ENCODE results near the gene HS3ST4. TPM values are rescaled to one million over a fixed set of nuclear protein-coding genes. Genes with fewer than 3 reads are reported as not detected.

The HS3ST4 gene
- total and polyA plus RNA-seq, 2 donors (not counting 1 experiment from before 2014, with no cell fraction given): not detected

DNA sequence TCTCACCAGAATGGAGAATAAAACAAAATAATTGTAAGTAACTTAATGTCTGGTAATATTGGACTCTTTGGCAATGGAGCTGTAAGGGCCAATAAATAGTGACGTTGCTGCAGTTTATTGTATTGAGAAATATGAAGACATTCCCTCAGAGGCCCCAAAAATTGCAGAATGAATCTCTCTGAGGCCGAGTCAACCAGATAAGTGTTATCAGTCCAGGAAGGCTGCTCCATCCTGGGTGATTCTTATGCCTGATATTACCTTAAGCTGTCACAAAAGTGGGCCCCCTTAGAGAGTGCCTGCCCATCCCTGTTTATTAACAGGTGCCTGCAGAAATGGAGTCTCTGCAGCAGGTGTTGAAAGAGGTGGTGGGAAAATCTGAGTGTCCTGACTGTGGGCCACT, 219.2 kb downstream of the HS3ST4 start:
- ATAC-seq (ENCODE audit: low read depth) (no peak), DNase-seq (no peak)
- 43% methylated on average over 2 of the region's 2 CpGs for WGBS (ENCODE audit: insufficient coverage)
- H3K79me2 ChIP-seq (ENCODE audit: control insufficient read depth, insufficient read depth, low read length): no peaks in the 10 kb centered on the region
- ChIA-PET POLR2A (no interaction called here), CTCF (no interaction called here)
- no peak overlapping the region for H3K9ac ChIP-seq (ENCODE audit: low read length)
- H3K4me1 Mint-ChIP-seq: no peaks in the 10 kb centered on the region
- no peak for TF ChIP-seq EZH2 (IDR thresholded peaks at IDR 0.05; ENCODE audit: borderline replicate concordance, insufficient read depth, low read depth, low read length, poor library complexity, severe bottlenecking)
- TF ChIP-seq, protein P1, sequence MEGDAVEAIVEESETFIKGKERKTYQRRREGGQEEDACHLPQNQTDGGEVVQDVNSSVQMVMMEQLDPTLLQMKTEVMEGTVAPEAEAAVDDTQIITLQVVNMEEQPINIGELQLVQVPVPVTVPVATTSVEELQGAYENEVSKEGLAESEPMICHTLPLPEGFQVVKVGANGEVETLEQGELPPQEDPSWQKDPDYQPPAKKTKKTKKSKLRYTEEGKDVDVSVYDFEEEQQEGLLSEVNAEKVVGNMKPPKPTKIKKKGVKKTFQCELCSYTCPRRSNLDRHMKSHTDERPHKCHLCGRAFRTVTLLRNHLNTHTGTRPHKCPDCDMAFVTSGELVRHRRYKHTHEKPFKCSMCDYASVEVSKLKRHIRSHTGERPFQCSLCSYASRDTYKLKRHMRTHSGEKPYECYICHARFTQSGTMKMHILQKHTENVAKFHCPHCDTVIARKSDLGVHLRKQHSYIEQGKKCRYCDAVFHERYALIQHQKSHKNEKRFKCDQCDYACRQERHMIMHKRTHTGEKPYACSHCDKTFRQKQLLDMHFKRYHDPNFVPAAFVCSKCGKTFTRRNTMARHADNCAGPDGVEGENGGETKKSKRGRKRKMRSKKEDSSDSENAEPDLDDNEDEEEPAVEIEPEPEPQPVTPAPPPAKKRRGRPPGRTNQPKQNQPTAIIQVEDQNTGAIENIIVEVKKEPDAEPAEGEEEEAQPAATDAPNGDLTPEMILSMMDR (IDR thresholded peaks at IDR 0.05): no peak
- no peak overlapping the region for H3K4me3 ChIP-seq (ENCODE audit: control extremely low read depth in 1 of 5, extremely low read depth in 1 of 5, insufficient read depth in 1 of 5, low read depth in 2 of 5, low read length in 4 of 5)
- no peak overlapping the region for H3K4me3 Mint-ChIP-seq
- no peaks in the 10 kb centered on the region for H3K27me3 ChIP-seq (replicated peaks in 1 of 4; ENCODE audit: control extremely low read depth in 1 of 4, control insufficient read depth in 3 of 4, insufficient read depth in 4 of 4, low read length in 3 of 4)
- peaks cover 0 to 6% (median 0%) of the 10 kb centered on the region in 3 donors for H3K9me3 ChIP-seq (ENCODE audit: control extremely low read depth in 1 of 3, control insufficient read depth in 2 of 3, insufficient read depth in 1 of 3, low read length in 2 of 3)
- no peaks in the 10 kb centered on the region for H4K20me1 ChIP-seq (ENCODE audit: control insufficient read depth, insufficient read depth, low read length, poor library complexity, severe bottlenecking)
- no peaks in the 10 kb centered on the region for H3K4me1 ChIP-seq (ENCODE audit: control insufficient read depth in 2 of 2, insufficient read depth in 2 of 2, low read length in 2 of 2)
- H2AFZ ChIP-seq (ENCODE audit: insufficient read depth, low read depth, low read length, poor library complexity, severe bottlenecking): no peak overlapping the region
- no peak overlapping the region for H3K4me2 ChIP-seq (replicated peaks; ENCODE audit: low read depth, low read length, poor library complexity, severe bottlenecking)
- H3K27me3 Mint-ChIP-seq: no peaks in the 10 kb centered on the region
- intact Hi-C loops (cut with micrococcal nuclease): no loop called here
- no peaks in the 10 kb centered on the region for H3K9me3 Mint-ChIP-seq (ENCODE audit: insufficient read depth)
- no peaks in the 10 kb centered on the region for H3K36me3 ChIP-seq (replicated peaks in 1 of 2; ENCODE audit: control extremely low read depth in 1 of 2, control insufficient read depth in 1 of 2, extremely low read depth in 1 of 2, insufficient read depth in 2 of 2, low read length in 1 of 2)
- no peak overlapping the region for H3K27ac Mint-ChIP-seq
- no peak overlapping the region for H3K27ac ChIP-seq (ENCODE audit: low read length in 2 of 2)

DNA sequence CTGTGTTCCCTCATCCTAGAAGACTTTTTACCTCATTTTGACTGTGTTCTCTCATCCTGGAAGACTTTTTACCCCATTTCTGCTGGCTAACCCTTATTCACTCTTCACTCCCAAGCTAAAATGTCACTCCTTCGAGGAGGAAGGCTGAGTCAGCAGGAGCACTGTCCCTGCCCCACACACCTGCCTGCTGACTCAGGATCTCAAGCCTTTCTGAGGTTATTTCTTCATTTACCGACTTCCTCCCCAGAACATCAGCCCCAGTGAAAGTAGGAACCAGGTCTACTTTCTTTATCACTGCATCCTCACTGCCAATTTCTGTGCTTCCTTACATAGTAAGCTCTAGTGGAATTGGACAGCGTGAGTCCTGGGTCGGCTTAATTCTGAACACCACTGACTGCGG, 220.6 kb downstream of the HS3ST4 start:
- H3K36me3 ChIP-seq (replicated peaks in 1 of 2; ENCODE audit: control extremely low read depth in 1 of 2, control insufficient read depth in 1 of 2, extremely low read depth in 1 of 2, insufficient read depth in 2 of 2, low read length in 1 of 2): no peaks in the 10 kb centered on the region
- no peak for DNase-seq
- H3K79me2 ChIP-seq (ENCODE audit: control insufficient read depth, insufficient read depth, low read length): no peaks in the 10 kb centered on the region
- H3K9ac ChIP-seq (ENCODE audit: low read length): no peak overlapping the region
- POLR2A ChIA-PET: no interaction called here
- H3K27me3 ChIP-seq (replicated peaks in 1 of 4; ENCODE audit: control extremely low read depth in 1 of 4, control insufficient read depth in 3 of 4, insufficient read depth in 4 of 4, low read length in 3 of 4): no peaks in the 10 kb centered on the region
- H3K4me1 Mint-ChIP-seq: no peaks in the 10 kb centered on the region
- no peaks in the 10 kb centered on the region for H3K27me3 Mint-ChIP-seq
- no peak for TF ChIP-seq EZH2 (IDR thresholded peaks at IDR 0.05; ENCODE audit: borderline replicate concordance, insufficient read depth, low read depth, low read length, poor library complexity, severe bottlenecking)
- TF ChIP-seq, protein P1 (IDR thresholded peaks at IDR 0.05): no peak
- WGBS (ENCODE audit: insufficient coverage): 61% methylated on average over 4 of the region's 5 CpGs
- no peak overlapping the region for H3K27ac ChIP-seq (ENCODE audit: low read length in 2 of 2)
- ATAC-seq (ENCODE audit: low read depth): no peak
- CTCF ChIA-PET: no interaction called here
- H2AFZ ChIP-seq (ENCODE audit: insufficient read depth, low read depth, low read length, poor library complexity, severe bottlenecking): no peak overlapping the region
- H3K27ac Mint-ChIP-seq: no peak overlapping the region
- intact Hi-C loops (cut with micrococcal nuclease): no loop called here
- no peaks in the 10 kb centered on the region for H3K9me3 Mint-ChIP-seq (ENCODE audit: insufficient read depth)
- H3K4me1 ChIP-seq (ENCODE audit: control insufficient read depth in 2 of 2, insufficient read depth in 2 of 2, low read length in 2 of 2): no peaks in the 10 kb centered on the region
- H3K4me2 ChIP-seq (replicated peaks; ENCODE audit: low read depth, low read length, poor library complexity, severe bottlenecking): no peak overlapping the region
- H3K4me3 ChIP-seq (ENCODE audit: control extremely low read depth in 1 of 5, extremely low read depth in 1 of 5, insufficient read depth in 1 of 5, low read depth in 2 of 5, low read length in 4 of 5): no peak overlapping the region
- no peaks in the 10 kb centered on the region for H4K20me1 ChIP-seq (ENCODE audit: control insufficient read depth, insufficient read depth, low read length, poor library complexity, severe bottlenecking)
- H3K9me3 ChIP-seq (ENCODE audit: control extremely low read depth in 1 of 3, control insufficient read depth in 2 of 3, insufficient read depth in 1 of 3, low read length in 2 of 3): peaks cover 0 to 6% (median 0%) of the 10 kb centered on the region in 3 donors
- no peak overlapping the region for H3K4me3 Mint-ChIP-seq

All from B cell (primary cell).